ENCODE results near the gene FRMD6.

The FRMD6 gene

DNA sequence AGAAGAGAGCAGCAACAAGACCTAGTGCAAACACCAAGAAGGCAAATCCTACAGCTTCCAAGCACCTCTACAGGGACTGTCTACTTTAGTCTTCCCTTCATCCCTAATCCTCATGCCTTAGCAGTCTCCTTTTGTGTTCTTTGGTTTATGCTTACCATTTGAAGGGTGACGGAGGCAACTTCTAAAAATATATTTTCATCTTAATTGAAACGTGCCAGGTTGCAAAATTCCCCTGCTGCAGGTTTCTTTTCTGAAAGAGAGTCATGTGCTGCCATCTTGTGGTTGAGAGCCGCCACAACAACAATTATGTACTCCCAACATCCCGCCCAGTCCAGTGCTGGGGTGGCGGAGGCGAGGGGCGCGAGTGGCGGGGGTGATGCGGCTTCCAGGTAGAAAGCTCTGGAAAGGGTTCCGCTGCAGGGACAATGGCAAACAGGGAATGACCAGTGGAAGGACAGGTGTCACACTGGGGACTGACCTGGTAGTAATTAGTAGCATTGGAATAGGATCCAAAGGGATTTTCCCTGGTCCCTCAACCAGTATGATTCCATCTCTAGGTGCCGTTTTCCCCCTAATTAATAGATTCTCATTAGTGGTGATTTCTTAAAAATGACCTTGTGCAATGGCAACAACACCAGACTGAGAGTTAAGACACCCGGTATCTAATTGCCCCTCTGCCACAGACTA, 128.4 kb downstream of the FRMD6 start:
- peak; percentile 67 for DNase-seq (ENCODE audit: low spot score)
